Measurements from ENCODE around the gene KRT14.

- TF ChIP-seq CTCF (IDR thresholded peaks at IDR 0.05): no peak
- TF ChIP-seq POLR2A (IDR thresholded peaks at IDR 0.05): no peak
- TF ChIP-seq POLR2AphosphoS5 (IDR thresholded peaks at IDR 0.05): no peak
These were observed 8.2 kb downstream of the KRT14 start for GRCh38 chr17:41578538-41578937.
